HEK293T (cell line): ENCODE results near the gene DISP3.

ENCODE experiments used
- BHLHE40 ChIP-seq: fragments of 450-650 bp; IDR thresholded peaks from 2 replicates; pipeline ENCODE4 v1.6.1; 2016; ENCODE audit warnings: mild to moderate bottlenecking, moderate library complexity, borderline replicate concordance
- FOXK2 ChIP-seq: fragments of 450-650 bp; IDR thresholded peaks from 2 replicates; pipeline ENCODE4 v1.6.1; 2016; ENCODE audit warnings: mild to moderate bottlenecking
- HDGF ChIP-seq: fragments of 450-650 bp; IDR thresholded peaks from 2 replicates; pipeline ENCODE4 v1.6.1; 2017; ENCODE audit warnings: antibody characterized with exemption, borderline replicate concordance
- NFRKB ChIP-seq: fragments of 450-650 bp; IDR thresholded peaks from 2 replicates; pipeline ENCODE4 v1.6.1; 2016; ENCODE audit warnings: mild to moderate bottlenecking, moderate library complexity
- PKNOX1 ChIP-seq: fragments of 450-650 bp; IDR thresholded peaks from 2 replicates; pipeline ENCODE4 v1.6.1; 2016
- SP1 ChIP-seq: fragments of 450-650 bp; IDR thresholded peaks from 2 replicates; pipeline ENCODE4 v1.6.1; 2017
- SUZ12 ChIP-seq: fragments of 450-650 bp; IDR thresholded peaks from 2 replicates; pipeline ENCODE4 v1.6.1; 2016; ENCODE audit warnings: mild to moderate bottlenecking
- ZNF384 ChIP-seq: fragments of 450-650 bp; IDR thresholded peaks from 2 replicates; pipeline ENCODE4 v1.6.1; 2016

GRCh38 chr1:11479375-11479979 is 522 bp downstream of the DISP3 start:
- TF ChIP-seq HDGF (no peak), BHLHE40 (no peak), FOXK2 (no peak), SUZ12 (no peak), SP1 (no peak), PKNOX1 (no peak), ZNF384 (no peak), NFRKB (no peak)
